GM18508 (cell line): ENCODE data around the gene G3BP2.
A peak's percentile ranks its signal among the peaks of the same experiment; 100 is the strongest.
"Not testable (repeated sequence)": the region's sequence is repeated elsewhere in the genome, so short reads cannot be mapped to it uniquely, and the experiment has no call there.

Experiments used
- ATAC-seq: cut with Tn5 transposase; IDR thresholded peaks from one replicate; pipeline ENCODE4 v1.9.1; 2021; ENCODE audit warnings: moderate number of reproducible peaks; ENCODE audit not compliant: insufficient read depth, unreplicated experiment

The G3BP2 gene

GRCh38 chr4:75673027-75673958 lies at the start of gene G3BP2:
Gene G3BP2, minus strand, starts transcription at chr4:75673411. Its CDS starts 11,386 bp downstream, at chr4:75662025.
- peak; percentile 79 for ATAC-seq

DNA sequence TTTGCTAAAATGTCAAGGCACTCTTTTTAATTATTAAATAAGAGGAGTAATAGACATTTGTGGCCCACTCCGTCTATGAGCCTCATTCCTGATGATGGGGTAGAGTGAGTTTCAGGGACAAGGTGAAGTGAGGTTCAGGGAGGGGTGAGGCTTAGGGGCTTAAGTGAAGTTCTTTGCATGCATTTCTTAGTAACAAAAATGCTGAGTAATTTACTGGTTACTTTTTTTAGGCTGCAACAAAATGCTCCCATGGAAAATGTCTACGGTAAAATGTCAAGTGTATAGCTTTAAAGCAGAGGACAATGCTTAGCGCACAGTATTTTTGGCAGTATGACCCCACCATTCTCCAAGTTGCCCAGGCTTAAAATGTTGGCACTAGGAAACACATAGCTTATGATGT lies 49.2 kb upstream of the G3BP2 start:
- ATAC-seq = no peak

- ATAC-seq = no peak
These were observed 45.3 kb upstream of the G3BP2 start for GRCh38 chr4:75718529-75718928.

DNA sequence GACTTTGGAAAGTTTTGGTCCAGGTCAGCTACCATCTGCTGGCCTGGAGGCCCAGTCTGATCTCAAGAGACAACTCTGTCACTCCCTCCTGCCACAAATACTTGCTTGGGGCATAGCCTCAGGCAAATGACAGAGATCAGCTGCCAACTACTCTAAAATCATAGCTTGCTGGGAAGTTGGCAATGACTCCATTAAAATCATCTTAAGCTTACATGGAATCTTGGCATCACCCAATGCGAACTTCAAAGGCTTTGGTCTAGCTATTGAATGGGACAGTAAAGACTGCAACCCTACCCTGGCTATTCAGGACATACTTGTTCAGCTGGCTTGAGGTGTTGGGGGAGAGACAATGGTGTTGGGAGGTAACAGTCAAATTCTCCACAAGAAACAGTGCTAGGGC lies 44.2 kb upstream of the G3BP2 start:
- ATAC-seq = no peak

DNA sequence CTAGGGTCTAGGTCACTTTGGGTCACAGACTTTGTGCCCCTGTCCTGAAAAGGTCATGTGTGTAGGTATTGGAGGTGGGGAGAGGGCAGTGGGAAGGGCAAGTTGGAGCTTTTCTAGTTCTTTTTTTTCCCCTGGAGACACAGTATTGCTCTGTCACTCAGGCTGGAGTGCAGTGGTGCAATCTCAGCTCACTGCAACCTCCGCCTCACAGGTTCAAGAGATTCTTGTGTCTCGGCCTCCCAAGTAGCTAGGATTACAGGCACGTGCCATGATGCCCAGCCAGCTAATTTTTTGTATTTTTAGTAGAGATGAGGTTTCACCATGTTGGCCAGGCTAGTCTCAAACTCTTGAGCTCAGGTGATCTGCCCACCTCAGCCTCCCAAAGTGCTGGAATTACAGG lies 42.8 kb upstream of the G3BP2 start:
- not testable (repeated sequence) for ATAC-seq

DNA sequence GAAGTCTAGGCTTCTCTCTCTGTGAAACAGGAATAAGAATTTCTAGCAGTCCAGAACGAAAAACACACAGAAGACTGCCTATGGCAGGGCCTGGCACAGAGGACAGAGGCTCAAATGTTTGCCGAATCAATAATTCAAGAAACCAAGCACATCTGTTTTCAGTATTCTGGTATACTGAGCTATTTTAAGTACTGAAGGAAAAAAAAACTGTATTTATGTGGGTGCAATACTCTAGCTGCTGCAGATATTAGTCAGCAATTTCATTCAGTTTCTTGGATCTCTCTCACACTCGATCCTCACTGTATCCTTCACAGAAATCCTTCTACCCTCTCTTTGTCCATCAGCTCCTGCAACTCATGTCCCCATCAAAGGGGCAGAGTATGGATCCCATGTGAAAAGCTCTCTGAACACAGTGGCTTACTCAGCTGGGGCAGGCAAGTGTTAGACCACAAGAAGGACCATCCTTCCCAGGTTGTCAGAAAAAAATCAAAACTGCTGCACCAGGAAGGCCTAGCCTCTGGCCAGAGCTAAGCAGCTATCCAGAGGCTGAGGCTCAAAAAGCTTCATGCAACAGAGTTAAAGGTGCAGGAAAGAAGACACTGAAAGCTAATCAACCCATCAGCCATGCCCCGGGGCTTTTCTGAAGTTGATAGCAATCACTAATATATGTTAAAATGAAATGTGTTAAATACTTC lies 42.0 kb upstream of the G3BP2 start:
- ATAC-seq = no peak

GRCh38 chr4:75714704-75715103 lies 41.5 kb upstream of the G3BP2 start:
- ATAC-seq = no peak

- ATAC-seq = no peak
These were observed 40.8 kb upstream of the G3BP2 start for GRCh38 chr4:75714011-75714410.

DNA sequence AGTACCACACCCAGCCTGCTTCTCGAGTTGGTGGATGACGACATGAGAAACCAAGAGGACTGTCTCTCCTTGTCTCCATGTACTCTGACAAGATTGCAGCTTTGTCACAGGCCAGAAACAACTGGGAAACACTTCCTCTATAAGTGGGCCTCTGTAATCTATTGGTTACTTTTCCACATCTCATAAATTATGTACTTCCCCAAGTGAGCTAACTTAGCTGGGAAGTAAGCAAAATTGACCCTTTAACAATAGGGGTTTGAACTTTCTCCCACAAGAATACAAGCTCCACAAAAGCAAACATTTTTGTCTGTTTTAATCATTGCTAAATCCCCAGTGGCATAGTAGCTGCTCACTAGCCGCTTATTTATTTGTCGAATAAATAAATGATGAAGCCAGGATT lies 37.0 kb upstream of the G3BP2 start:
- no peak for ATAC-seq

GRCh38 chr4:75708218-75708691 lies 35.0 kb upstream of the G3BP2 start:
- ATAC-seq = no peak

DNA sequence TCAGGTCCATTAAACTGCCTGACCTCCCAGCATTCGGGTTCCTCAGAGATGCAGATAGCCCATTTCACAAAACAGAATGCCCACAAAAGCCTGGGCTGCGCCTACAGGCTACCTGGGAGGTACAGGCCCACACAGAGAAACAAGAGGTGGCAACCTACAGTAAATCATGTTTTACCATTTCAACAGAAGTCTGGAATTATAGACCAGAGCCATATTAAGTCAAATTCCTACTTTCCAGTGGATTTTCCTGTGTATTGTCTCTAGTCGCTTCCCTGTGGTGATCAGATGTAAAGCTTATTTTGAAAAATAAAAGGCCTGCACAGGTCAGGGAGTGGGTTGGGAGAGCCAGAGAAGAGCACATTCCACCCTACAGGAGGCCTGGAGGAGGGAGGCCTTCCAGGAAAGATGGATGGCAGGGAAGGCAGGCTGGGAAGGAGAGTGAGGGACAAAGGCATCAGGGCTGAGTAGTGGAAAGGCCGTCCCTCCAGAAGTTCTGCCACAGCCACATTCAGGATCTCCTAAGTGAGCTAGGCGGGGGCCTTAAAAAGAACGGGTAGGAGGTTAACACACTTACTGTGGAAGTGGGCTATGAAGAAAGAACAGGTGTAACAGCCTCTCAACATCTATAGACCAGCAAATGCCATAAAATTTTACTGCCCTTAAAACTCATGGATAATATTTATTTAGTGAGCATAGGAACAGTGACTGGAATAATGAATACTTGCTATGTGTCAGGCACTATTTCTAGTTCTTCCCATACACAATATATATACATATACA lies 32.2 kb upstream of the G3BP2 start:
- ATAC-seq = no peak

DNA sequence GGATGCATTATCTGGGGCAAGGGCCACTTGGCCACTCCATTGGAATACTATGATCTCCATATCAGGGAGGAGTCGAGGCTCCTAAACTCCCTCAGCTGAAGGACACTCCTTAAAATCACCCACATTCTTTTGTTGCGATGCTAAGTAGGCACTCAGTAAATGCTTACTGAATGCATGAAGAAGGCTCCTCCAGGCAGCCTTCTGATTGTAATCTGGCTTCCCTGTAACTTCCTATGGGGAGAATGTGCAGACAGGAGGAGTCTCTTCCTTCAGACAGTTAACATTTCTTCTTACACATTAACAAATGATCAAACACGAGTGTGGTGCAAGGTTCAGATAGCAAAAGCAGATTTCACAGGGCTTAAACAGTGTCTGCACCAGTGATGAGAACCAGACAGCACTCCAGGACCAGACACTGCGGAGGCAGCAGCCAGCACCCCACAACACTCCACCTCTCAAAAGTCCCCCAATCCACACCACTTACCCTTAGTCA lies 29.8 kb upstream of the G3BP2 start:
- no peak for ATAC-seq

- no peak for ATAC-seq
These were observed 26.1 kb upstream of the G3BP2 start for GRCh38 chr4:75699299-75699698.

- ATAC-seq = peak; percentile 28
These were observed 25.7 kb upstream of the G3BP2 start for GRCh38 chr4:75698963-75699228.

GRCh38 chr4:75698162-75698962 lies 25.2 kb upstream of the G3BP2 start:
- peak; percentile 95 for ATAC-seq

DNA sequence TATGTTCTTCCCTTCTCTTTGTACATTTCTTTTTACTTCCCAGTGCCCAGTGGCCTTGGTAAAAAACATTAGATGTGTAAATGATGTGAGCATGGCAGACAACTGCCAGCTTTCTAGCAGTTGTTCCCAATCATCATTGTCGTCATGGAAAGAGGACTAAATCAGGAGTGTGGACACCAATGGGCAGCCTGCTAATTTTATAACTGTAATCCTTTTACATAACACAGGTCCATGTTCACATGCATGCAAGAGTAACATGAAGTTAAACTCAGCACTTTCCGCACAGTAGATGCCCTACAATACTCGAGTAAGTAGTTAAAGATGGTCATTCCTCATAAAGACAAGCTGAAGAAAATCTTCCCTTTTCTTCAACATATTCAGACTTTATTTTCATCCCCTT lies 23.4 kb upstream of the G3BP2 start:
- no peak for ATAC-seq

DNA sequence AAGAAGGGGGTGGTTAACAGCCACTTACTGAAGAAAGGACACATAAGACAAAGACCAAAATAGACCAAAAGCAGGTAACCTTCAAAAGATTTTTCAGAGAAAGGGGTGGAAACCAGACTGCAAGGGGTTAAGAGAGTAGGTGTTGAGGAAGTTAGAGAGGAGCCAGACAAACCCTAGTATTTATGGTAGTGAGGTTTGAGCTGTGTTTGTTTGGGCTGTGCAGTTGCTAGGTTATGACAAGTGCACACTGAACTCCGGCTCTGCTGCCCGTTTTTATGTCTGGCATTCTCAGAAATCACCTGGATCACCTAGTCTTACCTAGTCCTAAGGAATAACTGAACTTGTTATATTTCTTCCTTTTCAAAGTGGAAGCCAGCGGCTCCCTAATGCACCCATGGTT lies 22.9 kb upstream of the G3BP2 start:
- no peak for ATAC-seq

GRCh38 chr4:75692066-75692465 lies 18.9 kb upstream of the G3BP2 start:
- not testable (repeated sequence) for ATAC-seq

DNA sequence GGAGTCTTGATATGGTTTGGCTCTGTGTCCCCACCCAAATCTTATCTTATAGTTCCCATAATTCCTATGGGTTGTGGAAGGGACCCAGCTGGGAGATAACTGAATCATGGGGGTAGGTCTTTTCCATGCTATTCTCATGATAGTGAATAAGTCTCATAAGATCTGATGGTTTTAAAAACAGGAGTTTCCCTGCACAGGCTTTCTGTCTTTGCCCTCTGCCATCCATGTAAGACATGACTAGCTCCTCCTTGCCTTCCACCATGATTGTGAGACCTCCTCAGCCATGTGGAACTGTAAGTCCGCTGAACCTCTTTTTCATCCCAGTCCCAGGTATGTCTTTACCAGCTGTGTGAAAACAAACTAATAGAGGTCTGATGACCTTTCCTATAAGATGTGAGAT lies 13.9 kb upstream of the G3BP2 start:
- ATAC-seq = not testable (repeated sequence)

DNA sequence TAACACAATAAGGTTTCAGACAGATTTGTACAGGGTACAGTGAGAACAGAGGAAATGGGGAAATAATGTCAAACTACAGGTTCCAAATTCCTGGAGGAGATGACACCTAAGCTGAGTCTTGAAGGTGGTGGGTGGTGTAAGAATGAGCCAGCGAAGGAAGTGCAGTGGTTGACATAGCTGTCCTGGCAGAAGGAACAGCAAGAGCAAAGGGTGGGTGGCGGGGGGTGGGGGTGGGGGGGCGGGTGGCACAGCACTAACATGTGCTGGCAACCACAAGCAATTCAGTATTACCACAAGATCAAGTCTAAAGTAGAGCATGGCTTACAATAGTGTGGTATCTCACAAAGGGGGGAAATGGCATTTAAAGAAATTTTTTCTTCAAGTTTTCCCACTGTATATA lies 13.1 kb upstream of the G3BP2 start:
- ATAC-seq = no peak
